LNCaP clone FGC (cell line): ENCODE results near the gene AUNIP.

Experiments used
- DNase-seq: peaks from one replicate; pipeline ENCODE4 v3.0.0-alpha.2; 2011; ENCODE audit warnings: low read depth
- H3K4me3 ChIP-seq: 2 replicates; pipeline ENCODE4 v1.5.1; 2011; ENCODE audit warnings: mild to moderate bottlenecking, low read depth, low read length, control low read depth
- TF ChIP-seq, protein P1 (sequence below): IDR thresholded peaks from 2 replicates; pipeline ENCODE4 v1.5.1; 2012; ENCODE audit warnings: mild to moderate bottlenecking; ENCODE audit not compliant: control insufficient read depth, insufficient read depth; ENCODE audit errors: extremely low read depth

The AUNIP gene

DNA sequence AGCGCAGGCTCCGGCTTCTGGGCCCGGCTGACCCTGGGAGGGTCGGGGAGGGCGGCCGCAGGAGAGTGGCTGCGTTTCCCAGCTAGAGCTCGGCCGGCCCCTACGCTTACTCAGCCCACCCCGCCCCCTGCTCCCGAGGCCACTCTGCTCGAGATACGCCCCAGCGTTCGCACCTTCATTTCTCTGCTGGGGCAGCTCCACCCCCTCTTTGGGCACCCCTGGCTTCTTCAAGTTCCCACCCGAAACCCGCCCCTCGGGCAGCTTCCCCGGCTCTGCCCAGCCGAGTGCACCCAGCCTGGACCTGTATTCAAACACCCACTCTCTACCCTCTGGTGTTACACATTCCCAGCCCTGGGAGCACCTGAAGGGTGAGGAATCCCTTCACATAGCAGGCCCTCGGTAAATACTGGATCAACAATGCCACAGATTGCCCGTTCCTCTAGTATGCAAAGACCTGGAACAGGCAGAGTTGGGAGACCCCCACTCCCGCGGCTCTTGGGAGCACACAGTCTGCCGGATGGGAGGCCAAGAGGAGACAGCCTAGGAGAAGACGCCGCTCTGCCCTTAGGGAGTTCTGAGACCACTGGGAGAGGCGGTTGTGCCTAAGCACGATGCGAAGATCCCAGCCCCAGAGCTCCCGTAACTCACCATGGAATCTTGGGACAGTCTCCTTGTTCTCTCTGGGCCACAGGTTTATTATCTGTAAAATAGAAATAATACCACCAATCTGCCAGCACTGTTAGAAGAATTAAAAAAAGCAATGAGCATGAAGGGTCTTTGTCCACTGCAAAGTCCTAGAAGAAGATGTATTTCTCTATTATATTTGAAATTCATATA is 16.8 kb upstream of the AUNIP start:
- no peak for DNase-seq
- H3K4me3 ChIP-seq: no peak overlapping the region
- TF ChIP-seq, protein P1, sequence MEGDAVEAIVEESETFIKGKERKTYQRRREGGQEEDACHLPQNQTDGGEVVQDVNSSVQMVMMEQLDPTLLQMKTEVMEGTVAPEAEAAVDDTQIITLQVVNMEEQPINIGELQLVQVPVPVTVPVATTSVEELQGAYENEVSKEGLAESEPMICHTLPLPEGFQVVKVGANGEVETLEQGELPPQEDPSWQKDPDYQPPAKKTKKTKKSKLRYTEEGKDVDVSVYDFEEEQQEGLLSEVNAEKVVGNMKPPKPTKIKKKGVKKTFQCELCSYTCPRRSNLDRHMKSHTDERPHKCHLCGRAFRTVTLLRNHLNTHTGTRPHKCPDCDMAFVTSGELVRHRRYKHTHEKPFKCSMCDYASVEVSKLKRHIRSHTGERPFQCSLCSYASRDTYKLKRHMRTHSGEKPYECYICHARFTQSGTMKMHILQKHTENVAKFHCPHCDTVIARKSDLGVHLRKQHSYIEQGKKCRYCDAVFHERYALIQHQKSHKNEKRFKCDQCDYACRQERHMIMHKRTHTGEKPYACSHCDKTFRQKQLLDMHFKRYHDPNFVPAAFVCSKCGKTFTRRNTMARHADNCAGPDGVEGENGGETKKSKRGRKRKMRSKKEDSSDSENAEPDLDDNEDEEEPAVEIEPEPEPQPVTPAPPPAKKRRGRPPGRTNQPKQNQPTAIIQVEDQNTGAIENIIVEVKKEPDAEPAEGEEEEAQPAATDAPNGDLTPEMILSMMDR: no peak

DNA sequence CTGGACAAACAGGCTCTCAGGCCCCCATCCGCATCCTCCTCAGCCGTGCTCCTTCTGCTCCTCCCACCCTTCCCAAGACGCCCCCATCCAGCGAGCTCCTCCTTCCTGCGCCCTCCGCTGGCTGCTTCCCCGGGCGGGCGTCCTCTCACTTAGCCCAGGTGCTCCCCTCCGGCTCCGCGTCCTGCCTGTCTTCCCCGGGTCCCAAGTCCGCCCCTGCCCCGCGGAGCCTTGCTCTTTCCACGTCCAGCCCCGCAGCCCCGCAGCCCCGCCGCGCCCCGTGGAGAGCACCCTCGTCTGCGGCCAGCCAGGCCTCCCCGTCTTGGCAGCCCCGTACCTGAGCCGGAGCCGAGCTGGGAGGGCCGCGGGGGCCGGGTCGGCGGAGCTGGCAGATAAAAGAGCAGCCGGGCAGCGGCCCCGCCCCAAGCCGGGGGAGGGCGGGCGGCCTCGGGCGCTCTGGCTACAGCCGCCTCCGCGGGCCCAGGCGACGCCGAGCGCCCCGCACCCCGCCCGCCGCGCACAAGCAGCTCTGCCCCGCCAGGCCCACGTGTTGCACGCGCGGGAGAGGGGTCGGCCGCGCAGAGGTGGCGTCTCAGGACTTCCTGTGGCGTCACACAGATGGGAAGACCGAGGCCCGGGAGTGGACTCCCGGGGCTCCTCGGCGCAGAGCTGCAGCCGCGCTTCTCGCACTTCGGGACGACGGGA is 16.0 kb upstream of the AUNIP start, which contains the start of gene PAQR7:
Gene PAQR7, minus strand, starts transcription at position 555 of the 702 bp plus-strand sequence. CDS start 11,869 bp downstream, outside the sequence.
- no peak within 1 kb of the TSS for H3K4me3 ChIP-seq
- TF ChIP-seq, protein P1: no peak
- DNase-seq: no peak

DNA sequence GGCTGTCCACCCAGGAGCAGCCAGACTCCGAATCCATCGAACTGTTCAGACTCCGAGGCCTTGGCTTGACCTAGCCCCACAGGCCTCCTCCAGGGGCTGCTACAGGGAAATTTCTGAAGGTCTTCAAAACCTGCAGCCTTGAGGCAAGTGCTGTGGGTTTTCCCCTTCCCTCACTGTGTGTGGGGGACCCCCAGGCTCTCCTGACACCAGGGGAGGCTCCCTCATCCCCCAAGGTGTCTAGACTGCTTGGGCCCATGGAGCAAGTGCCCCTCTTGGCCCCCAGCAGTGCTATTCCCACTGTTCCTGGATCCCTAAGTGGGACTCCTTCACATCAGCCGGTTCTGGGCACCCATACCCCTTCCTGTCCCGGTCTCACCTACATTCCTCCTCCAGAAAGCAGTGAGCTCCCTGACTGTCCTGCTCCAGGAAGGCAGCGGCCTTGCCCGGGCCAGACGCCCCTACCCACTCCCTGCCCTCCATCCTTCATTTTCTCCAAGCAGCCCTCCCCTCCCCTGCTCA is 15.4 kb upstream of the AUNIP start:
- no peak overlapping the region for H3K4me3 ChIP-seq
- TF ChIP-seq, protein P1: no peak
- no peak for DNase-seq

DNA sequence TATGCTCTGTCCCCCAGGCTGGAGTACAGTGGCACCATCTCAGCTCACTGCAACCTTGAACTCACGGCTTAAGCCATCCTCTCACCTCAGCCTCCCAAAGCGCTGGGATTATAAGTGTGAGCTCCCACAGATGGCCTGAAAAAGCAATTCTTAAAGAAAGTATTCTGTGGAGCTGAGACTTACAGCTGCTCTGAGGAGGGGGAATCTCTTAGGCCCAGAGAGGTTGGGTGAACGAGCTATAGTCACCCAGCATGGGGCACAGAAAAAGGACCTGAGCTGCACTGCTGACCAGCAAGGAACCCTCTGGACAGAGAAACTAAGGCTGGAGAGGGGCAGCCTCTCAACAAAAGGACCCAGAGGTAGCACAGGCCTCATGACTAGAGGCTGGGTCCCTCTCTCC is 15.0 kb upstream of the AUNIP start:
- TF ChIP-seq, protein P1: no peak

DNA sequence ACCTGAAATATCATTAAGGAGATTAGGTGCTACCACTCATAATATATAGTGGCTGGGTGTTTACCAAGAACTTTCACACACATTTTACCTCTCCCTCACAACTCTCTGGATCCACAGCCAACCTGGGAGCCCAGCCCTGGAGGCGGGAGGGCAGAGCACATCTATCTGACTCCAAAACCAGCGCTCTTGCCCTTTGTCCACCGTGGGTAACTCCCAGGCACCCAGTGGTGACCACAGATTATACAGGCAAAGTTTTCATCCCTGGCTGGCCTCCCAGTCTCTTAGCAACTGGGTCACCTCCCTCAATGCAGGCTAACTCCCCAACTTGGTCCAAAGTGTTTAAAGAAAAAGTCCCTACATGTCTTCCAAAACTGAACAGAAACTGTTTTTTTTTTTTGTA is 13.9 kb upstream of the AUNIP start:
- H3K4me3 ChIP-seq: no peak overlapping the region
- TF ChIP-seq, protein P1: no peak
- DNase-seq: no peak

More for the DNA sequence above, 15.0 kb upstream of the AUNIP start:
- no peak for DNase-seq
- H3K4me3 ChIP-seq: no peak overlapping the region

DNA sequence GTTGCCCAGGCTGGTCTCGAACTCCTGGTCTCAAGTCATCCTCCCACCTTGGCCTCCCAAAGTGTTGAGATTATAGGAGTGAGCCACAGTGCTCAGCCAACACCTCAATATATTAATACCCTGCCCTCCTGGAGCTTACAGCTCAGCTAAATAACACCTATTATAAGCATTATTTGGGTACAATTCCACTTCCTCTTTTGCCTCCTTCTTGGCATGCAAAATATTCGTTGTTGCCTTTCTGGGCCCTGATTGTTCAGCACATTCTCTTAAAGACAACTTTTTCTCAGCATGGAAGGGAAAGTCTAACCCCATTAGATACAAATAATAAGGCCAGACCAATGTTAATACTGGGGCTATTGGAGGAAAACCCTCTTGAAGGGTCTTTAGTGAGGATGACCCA is 13.5 kb upstream of the AUNIP start:
- TF ChIP-seq, protein P1: no peak
- no peak for DNase-seq
- H3K4me3 ChIP-seq: no peak overlapping the region
